SU-DHL-6 (cell line): ENCODE data around the gene NAV2.

Experiments used
- CTCF ChIP-seq: fragments of 200-600 bp; sonication (generic); IDR thresholded peaks from one replicate; pipeline ENCODE4 v1.5.1; 2017; ENCODE audit warnings: antibody characterized with exemption, mild to moderate bottlenecking, low read length, moderate library complexity; ENCODE audit not compliant: insufficient read depth, poor library complexity, severe bottlenecking
- EZH2phosphoT487 ChIP-seq: fragments of 200-600 bp; sonication (generic), shearing (Covaris generic); conservative IDR thresholded peaks from 2 replicates; pipeline ENCODE4 v1.6.1; 2018; ENCODE audit warnings: mild to moderate bottlenecking, antibody characterized with exemption, low read length, moderate library complexity, mixed read lengths

- TF ChIP-seq CTCF (no peak), EZH2phosphoT487 (no peak)
Observed at GRCh38 chr11:19686234-19686633, 26.4 kb upstream of the NAV2 start.
